ENCODE data around the gene CCDC51.

The CCDC51 gene

DNA sequence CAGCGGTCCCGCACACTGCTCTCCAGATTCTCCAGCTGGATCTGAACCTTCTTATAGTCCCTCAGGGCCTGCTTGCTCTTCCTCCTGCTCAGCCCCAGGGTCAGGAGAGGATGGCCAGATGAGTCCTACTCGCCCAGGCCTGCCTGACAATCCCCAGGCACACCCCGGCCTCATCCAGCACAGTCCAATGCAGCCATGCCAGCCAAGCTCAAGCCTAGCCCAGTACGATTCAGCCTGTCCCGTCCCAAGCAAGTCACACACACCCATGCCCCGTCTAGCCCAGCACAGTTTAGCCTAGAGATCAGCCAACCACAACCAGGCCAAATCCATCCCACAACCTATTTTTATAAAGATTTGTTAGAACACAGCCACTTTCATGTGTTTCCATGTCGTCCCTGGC, 26.8 kb downstream of the CCDC51 start:
- H3K4me1 ChIP-seq (ENCODE audit: control insufficient read depth, insufficient read depth, low read length, poor library complexity, severe bottlenecking) = no peaks in the 10 kb centered on the region
- H3K27ac ChIP-seq (ENCODE audit: low read depth, low read length, severe bottlenecking) = no peak overlapping the region
- 93% methylated on average over 7 to 8 of the region's 8 CpGs for WGBS, 2 experiments (ENCODE audit: insufficient coverage in 2 of 2)
- no peak overlapping the region for H3K4me3 ChIP-seq (ENCODE audit: extremely low read depth, insufficient read depth, low read length, poor library complexity, severe bottlenecking)
- H3K9me3 ChIP-seq (ENCODE audit: control insufficient read depth, low read length) = no peaks in the 10 kb centered on the region
- peaks cover 89% of the 10 kb centered on the region for H3K36me3 ChIP-seq (ENCODE audit: control insufficient read depth, insufficient read depth, low read length)

DNA sequence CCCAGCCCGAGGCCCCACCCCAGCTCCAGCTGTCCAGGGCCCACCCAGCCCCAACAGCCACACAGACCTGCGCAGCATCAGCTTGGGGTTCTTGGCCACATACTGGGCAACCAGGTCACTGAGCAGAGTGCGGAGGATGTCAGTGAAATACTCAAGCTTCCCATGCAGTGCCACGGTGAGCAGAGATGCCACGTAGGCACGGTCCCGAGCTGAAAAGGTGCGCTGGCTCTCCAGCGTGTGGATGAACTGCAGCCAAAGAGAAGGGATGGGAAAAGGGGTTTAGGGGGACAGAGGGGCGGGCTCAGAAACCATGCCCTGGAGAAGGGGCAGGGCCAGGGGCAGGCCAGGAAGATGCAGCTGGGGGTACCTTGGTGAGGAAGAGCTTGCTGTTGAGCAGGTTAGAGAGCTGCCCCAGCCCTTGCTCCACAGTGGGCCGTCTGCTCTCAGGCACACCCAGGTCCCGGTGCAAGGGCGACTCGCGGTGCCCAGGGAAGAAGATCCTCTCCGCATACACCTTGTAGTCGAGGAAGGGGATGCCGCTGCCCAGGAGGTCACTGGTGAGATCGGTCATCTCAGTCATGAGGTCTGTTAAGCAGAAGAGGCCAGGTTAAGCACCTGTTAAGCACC, 27.4 kb downstream of the CCDC51 start:
- H3K36me3 ChIP-seq (ENCODE audit: control insufficient read depth, insufficient read depth, low read length) = peaks cover 89% of the 10 kb centered on the region
- no peaks in the 10 kb centered on the region for H3K4me1 ChIP-seq (ENCODE audit: control insufficient read depth, insufficient read depth, low read length, poor library complexity, severe bottlenecking)
- H3K9me3 ChIP-seq (ENCODE audit: control insufficient read depth, low read length) = no peaks in the 10 kb centered on the region
- WGBS, 2 experiments (ENCODE audit: insufficient coverage in 2 of 2) = 96 to 98% methylated on average over 18 to 19 of the region's 19 CpGs
- H3K4me3 ChIP-seq (ENCODE audit: extremely low read depth, insufficient read depth, low read length, poor library complexity, severe bottlenecking) = no peak overlapping the region
- no peak overlapping the region for H3K27ac ChIP-seq (ENCODE audit: low read depth, low read length, severe bottlenecking)

DNA sequence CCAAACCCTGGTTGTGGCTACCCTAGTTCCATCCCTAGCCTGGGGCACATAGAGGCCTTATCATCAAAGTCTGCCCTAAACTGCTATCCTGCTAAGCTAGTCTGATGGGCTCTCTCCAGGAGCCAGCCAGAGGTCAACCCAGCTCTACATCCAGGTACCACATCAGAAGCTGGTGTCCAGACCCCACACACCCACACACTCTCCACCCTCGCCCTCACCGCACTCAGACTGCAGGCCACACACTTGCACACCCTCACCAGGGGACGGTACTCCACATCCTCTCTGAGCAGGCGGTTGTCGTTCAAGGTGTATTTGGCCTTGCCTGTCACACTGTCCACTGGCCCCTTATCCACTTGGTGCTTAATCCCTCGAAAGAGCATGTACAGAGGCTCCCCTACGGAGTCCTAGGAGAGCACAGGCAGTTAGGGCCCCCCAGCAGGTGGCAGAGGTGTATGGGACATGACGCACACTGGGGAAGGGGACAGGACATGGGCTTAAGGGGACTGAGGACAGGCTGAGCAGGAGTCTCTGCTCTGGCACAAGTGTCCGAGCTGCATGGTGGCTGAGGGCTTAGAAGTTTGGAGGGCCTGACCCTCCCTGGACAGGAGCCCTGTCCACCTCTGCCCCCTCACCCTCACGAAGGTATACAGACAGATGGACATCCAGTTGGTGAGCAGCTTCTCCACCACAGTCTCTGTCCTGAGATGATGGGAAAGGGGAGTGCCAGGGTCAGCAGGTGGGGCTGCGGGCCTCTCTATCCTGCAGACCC, 28.1 kb downstream of the CCDC51 start:
- no peak overlapping the region for H3K27ac ChIP-seq (ENCODE audit: low read depth, low read length, severe bottlenecking)

DNA sequence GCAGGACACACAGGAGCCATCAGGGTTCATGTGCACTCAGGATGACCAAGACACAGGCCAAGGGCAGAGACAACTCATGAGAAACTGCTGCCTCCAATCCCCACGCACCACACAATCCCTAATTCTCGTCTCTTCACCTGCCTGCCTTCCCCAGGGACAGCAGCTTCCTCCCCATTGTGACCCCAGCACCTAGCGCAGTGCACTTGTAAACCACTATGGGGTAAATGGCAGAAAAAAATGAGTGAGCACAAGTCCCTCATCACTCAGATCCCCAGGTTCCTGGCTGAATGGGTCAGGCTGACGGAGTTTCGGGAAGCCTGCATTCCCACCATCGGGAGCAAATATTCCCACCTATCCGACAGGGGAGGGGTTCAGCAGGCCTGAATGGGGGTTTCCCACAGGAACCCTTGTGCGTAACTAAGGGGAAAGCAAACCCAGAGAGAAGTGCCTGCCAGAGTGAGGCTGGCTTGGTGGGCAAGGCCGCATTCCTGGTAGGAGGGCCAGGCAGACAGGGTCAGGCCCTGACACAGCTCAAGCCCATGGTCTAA, 28.8 kb downstream of the CCDC51 start:
- H3K36me3 ChIP-seq (ENCODE audit: control insufficient read depth, insufficient read depth, low read length) = peaks cover 86% of the 10 kb centered on the region
- H3K4me3 ChIP-seq (ENCODE audit: extremely low read depth, insufficient read depth, low read length, poor library complexity, severe bottlenecking) = no peak overlapping the region
- 95 to 98% methylated on average over 6 to 8 of the region's 9 CpGs for WGBS, 2 experiments (ENCODE audit: insufficient coverage in 2 of 2)
- no peak overlapping the region for H3K27ac ChIP-seq (ENCODE audit: low read depth, low read length, severe bottlenecking)
- H3K4me1 ChIP-seq (ENCODE audit: control insufficient read depth, insufficient read depth, low read length, poor library complexity, severe bottlenecking) = no peaks in the 10 kb centered on the region
- no peaks in the 10 kb centered on the region for H3K9me3 ChIP-seq (ENCODE audit: control insufficient read depth, low read length)

More for the DNA sequence above, 28.1 kb downstream of the CCDC51 start:
- 94 to 99% methylated on average over 8 to 10 of the region's 11 CpGs for WGBS, 2 experiments (ENCODE audit: insufficient coverage in 2 of 2)
- Histone ChIP-seq H3K9me3 (ENCODE audit: control insufficient read depth, low read length) (no peaks in the 10 kb centered on the region), H3K36me3 (ENCODE audit: control insufficient read depth, insufficient read depth, low read length) (peaks cover 85% of the 10 kb centered on the region), H3K4me3 (ENCODE audit: extremely low read depth, insufficient read depth, low read length, poor library complexity, severe bottlenecking) (no peak overlapping the region), H3K4me1 (ENCODE audit: control insufficient read depth, insufficient read depth, low read length, poor library complexity, severe bottlenecking) (no peaks in the 10 kb centered on the region)

DNA sequence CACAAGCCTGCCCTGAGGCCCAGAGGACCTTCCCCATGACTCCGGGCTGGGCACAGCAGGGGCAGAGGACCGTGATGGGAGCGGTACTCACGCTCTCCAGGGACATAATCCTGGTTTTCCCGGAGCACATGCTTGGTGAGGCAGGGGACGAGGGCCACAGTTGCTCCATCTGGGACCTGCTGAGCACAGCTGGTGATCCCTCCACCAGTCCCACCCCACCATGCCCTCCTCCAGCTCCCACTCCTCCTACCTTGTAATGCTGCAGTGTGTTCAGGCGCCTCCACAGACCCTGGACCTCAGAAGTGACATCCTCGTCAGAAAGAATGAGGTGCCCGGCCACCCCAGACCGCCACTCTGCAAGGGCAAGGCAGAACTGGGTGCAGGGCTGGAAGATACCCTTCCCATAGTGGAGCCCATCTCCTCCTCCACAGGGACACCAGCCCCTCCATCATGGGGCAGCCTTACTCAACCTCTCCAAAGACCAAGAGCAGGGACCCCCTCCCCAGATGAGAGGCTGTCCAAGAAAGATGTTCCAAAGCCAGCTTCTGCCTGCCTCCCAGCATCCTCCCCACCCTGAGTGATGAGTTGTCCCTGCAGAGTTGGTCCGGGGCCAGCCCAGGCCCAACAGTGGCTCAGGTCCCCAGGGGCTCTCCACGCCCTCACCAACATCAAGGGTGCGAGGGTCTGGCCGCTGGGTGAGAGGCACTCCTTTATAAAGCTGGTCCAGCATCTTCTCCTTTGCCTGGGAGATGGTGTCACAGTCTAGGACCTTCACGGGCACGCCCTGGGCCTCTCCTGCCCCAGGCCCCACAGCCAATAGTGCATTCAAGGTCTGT, 29.5 kb downstream of the CCDC51 start:
- Histone ChIP-seq H3K27ac (ENCODE audit: low read depth, low read length, severe bottlenecking) (no peak overlapping the region), H3K4me1 (ENCODE audit: control insufficient read depth, insufficient read depth, low read length, poor library complexity, severe bottlenecking) (no peaks in the 10 kb centered on the region), H3K36me3 (ENCODE audit: control insufficient read depth, insufficient read depth, low read length) (peaks cover 85% of the 10 kb centered on the region), H3K9me3 (ENCODE audit: control insufficient read depth, low read length) (no peaks in the 10 kb centered on the region), H3K4me3 (ENCODE audit: extremely low read depth, insufficient read depth, low read length, poor library complexity, severe bottlenecking) (no peak overlapping the region)
- WGBS, 2 experiments (ENCODE audit: insufficient coverage in 2 of 2) = 94% methylated on average over 13 to 16 of the region's 16 CpGs

DNA sequence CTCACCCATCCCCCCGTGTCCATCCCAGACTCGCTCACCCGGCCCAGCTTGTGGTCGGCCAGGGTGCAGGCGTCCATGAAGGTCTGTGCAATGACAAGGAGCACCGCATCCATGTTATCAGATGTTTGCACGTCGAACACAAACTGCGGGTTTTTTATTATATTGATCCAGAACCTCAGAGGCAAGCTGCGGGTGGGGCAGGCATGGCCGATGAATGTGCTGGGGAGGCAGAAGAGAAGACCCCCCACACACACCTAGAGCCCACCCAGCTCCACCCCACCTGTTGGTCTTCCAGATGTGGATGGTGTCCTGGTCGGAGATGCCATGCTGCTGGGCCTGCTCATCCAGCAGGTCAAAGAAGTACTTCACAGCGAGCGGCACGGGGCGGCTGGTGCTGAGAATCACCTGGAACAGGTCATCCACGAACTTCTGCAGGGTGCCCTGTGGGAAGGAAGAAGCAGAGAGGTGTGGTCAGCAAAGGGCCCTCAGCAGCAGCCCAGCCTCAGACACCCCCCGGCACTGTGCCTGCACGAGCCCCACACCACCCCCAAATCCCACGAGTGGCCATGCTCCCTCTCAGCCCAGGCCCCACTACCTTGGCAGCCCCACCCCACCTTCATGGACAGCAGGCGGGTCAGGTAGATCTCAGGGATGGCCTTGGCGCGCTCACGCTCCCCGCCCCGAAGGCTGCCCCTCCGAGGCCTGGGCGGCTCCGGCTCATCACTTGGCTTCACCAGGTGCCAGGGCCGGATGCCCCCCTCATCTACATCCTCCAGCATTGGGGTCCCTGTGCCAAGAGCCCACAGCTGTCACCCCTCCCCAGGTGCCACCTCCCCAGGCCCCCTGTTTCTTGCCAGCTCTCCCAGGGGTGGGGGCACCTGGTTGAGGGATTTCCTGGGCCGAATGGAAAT, 30.4 kb downstream of the CCDC51 start:
- H3K4me3 ChIP-seq (ENCODE audit: extremely low read depth, insufficient read depth, low read length, poor library complexity, severe bottlenecking) = no peak overlapping the region
- no peak overlapping the region for H3K27ac ChIP-seq (ENCODE audit: low read depth, low read length, severe bottlenecking)
- WGBS, 2 experiments (ENCODE audit: insufficient coverage in 2 of 2) = 93 to 99% methylated on average over 15 to 27 of the region's 31 CpGs
- peaks cover 85% of the 10 kb centered on the region for H3K36me3 ChIP-seq (ENCODE audit: control insufficient read depth, insufficient read depth, low read length)
- H3K9me3 ChIP-seq (ENCODE audit: control insufficient read depth, low read length) = no peaks in the 10 kb centered on the region
- no peaks in the 10 kb centered on the region for H3K4me1 ChIP-seq (ENCODE audit: control insufficient read depth, insufficient read depth, low read length, poor library complexity, severe bottlenecking)

DNA sequence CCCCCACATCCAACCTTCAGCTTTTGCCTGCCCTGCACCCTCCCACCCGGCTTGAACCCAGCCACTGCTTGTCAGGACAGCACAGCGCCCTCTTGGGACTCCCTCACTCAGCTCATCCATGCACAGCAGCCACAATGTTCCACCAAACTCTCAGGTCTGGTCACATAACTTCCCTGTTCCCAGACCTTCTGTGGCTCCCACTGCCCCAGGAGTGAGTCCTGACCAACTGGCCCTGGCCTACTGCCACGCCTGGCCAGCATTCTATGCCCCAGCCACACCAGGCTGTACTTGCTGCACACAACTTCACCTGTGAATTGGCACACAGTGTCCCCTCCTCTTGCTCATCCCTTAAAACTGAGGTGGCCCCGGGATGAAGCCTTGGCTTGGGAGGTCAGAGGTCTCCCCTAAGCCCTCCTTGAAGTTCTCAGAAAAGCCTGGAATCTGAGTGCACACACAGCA, 31.1 kb downstream of the CCDC51 start:
- Histone ChIP-seq H3K27ac (ENCODE audit: low read depth, low read length, severe bottlenecking) (no peak overlapping the region), H3K36me3 (ENCODE audit: control insufficient read depth, insufficient read depth, low read length) (peaks cover 85% of the 10 kb centered on the region), H3K9me3 (ENCODE audit: control insufficient read depth, low read length) (no peaks in the 10 kb centered on the region), H3K4me3 (ENCODE audit: extremely low read depth, insufficient read depth, low read length, poor library complexity, severe bottlenecking) (no peak overlapping the region), H3K4me1 (ENCODE audit: control insufficient read depth, insufficient read depth, low read length, poor library complexity, severe bottlenecking) (no peaks in the 10 kb centered on the region)
- 84 to 89% methylated on average over 3 to 4 of the region's 4 CpGs for WGBS, 2 experiments (ENCODE audit: insufficient coverage in 2 of 2)

DNA sequence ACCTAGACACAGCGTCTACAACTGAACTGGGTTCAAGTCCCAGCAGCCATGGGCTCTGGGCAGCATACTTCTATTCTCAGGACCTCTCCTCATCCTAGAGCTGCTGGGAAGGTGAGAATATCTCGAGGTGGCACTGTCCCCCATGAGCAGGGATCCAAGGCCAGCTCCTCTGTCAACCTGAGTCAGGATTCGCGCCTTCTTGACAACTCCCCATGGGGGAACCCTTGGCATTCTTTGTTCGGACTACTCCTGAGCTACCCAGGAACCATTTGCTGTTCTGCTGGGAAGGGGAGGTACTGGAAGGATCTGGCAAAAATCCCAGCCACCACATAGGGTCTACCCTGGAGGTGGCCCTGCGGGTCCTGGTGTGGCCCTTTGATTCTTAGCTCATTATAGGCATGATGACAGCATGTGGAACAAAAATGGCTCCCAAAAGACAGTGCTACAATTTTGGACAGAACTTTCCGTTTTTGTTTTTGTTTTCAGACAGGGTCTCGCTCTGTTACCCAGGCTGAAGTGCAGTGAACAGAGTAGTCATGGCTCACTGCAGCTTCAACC, 32.3 kb downstream of the CCDC51 start:
- whole genome bisulfite sequencing, 2 experiments (ENCODE audit: insufficient coverage in 2 of 2) = 96 to 100% methylated on average over 5 of the region's 8 CpGs
- Histone ChIP-seq H3K9me3 (ENCODE audit: control insufficient read depth, low read length) (no peaks in the 10 kb centered on the region), H3K4me3 (ENCODE audit: extremely low read depth, insufficient read depth, low read length, poor library complexity, severe bottlenecking) (no peak overlapping the region), H3K27ac (ENCODE audit: low read depth, low read length, severe bottlenecking) (no peak overlapping the region), H3K4me1 (ENCODE audit: control insufficient read depth, insufficient read depth, low read length, poor library complexity, severe bottlenecking) (no peaks in the 10 kb centered on the region), H3K36me3 (ENCODE audit: control insufficient read depth, insufficient read depth, low read length) (peaks cover 79% of the 10 kb centered on the region)

DNA sequence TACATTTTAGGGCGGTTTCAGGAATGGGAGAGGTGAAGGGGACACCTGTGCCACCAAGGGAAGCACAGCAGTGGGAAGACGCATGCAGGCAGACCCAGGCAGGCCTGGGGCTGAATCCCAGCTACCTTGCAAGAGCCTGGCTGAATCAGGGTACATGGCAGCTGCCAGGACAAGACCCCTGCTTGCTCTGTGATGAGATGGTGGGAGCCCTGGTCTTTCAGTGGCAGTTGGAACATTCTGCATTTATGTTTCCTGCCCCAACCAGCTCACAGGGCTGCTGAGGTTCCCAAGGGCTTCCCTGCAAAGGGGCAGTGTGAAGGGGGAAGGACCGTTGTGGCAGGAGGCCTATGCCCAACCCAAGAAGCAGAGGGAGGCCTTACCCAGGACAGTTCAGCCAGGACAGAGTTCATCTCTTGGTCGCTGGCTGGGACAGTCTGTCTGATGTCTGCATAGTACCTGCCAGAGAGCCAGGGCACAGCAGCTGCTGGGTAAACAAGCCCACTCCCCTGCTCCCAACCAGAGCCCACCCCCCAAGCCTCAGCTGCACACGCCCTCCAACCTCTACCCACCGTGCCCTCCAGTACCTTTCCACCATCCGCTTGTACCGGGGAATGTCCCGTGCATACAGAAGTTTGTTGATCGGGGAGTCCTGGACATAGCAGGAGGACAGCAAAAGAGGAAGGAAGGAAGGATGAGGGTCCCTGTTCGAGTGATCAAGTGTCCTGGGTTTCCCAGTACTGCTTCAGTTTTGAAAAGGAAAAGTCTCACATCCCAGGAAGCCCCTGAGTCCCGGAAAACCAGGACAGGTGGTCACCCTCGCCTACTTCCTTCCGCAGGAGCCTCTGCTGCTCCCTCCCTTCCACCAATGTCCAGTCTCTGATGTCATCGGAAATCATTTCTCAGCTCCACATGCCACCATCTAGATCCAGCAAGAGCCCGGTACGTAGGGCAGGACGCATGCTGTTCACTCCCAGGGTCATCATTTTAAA, 33.2 kb downstream of the CCDC51 start:
- 90 to 95% methylated on average over 8 to 16 of the region's 18 CpGs for WGBS, 2 experiments (ENCODE audit: insufficient coverage in 2 of 2)
- Histone ChIP-seq H3K4me3 (ENCODE audit: extremely low read depth, insufficient read depth, low read length, poor library complexity, severe bottlenecking) (no peak overlapping the region), H3K27ac (ENCODE audit: low read depth, low read length, severe bottlenecking) (no peak overlapping the region), H3K36me3 (ENCODE audit: control insufficient read depth, insufficient read depth, low read length) (peaks cover 78% of the 10 kb centered on the region), H3K9me3 (ENCODE audit: control insufficient read depth, low read length) (no peaks in the 10 kb centered on the region), H3K4me1 (ENCODE audit: control insufficient read depth, insufficient read depth, low read length, poor library complexity, severe bottlenecking) (no peaks in the 10 kb centered on the region)
